RWPE1 (cell line): ENCODE results near the gene CACTIN.

Experiments used
- CTCF ChIA-PET: fragments of 350-600 bp; sonication (Branson Sonifier 250); formaldehyde crosslinking; extraction: SDS; loops from one replicate; lab custom pipeline; 2021; lab: Yijun Ruan, JAX
- POLR2A ChIA-PET: fragments of 400-600 bp; formaldehyde crosslinking; extraction: SDS; loops from one replicate; lab custom pipeline; 2020; ENCODE audit warnings: antibody characterized with exemption; ENCODE audit not compliant: low non-redundant PET; lab: Yijun Ruan, JAX
- DNase-seq: peaks from one replicate; pipeline ENCODE4 v3.0.0; 2012; ENCODE audit warnings: low spot score
- H3K27ac ChIP-seq: fragments of 450-650 bp; 2 replicates; pipeline ENCODE4 v1.5.1; 2017
- TF ChIP-seq, protein P1 (sequence below): fragments of 450-650 bp; conservative IDR thresholded peaks from 2 replicates; pipeline ENCODE4 v1.5.1; 2017; ENCODE audit warnings: low read depth, mild to moderate bottlenecking

The CACTIN gene

DNA sequence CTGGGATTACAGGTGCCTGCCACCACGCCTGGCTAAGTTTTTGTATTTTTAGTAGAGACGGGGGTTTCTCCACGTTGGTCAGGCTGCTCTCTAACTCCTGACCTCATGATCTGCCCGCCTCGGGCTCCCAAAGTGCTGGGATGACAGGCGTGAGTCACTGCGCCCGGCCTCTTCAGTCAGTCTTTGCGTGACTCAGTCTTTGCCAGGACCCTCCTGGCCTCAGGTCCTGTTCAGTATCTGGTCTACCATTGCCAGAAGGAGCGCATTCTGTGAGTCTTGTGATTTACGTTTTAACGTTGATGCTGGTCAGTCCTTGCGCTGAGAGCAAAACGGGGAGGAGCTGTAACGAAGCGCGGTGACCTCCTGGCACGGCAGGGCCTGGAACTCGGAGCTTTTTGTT, 61.5 kb downstream of the CACTIN start:
- DNase-seq, result no peak
- no peak overlapping the region for H3K27ac ChIP-seq
- POLR2A ChIA-PET, result no interaction called here
- TF ChIP-seq, protein P1, sequence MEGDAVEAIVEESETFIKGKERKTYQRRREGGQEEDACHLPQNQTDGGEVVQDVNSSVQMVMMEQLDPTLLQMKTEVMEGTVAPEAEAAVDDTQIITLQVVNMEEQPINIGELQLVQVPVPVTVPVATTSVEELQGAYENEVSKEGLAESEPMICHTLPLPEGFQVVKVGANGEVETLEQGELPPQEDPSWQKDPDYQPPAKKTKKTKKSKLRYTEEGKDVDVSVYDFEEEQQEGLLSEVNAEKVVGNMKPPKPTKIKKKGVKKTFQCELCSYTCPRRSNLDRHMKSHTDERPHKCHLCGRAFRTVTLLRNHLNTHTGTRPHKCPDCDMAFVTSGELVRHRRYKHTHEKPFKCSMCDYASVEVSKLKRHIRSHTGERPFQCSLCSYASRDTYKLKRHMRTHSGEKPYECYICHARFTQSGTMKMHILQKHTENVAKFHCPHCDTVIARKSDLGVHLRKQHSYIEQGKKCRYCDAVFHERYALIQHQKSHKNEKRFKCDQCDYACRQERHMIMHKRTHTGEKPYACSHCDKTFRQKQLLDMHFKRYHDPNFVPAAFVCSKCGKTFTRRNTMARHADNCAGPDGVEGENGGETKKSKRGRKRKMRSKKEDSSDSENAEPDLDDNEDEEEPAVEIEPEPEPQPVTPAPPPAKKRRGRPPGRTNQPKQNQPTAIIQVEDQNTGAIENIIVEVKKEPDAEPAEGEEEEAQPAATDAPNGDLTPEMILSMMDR, result no peak
- CTCF ChIA-PET, result interaction anchor here (1.3 kb wide), 1 partner anchor 20 kb away, joined by 4 read pairs; no protein-coding TSS in a partner anchor

DNA sequence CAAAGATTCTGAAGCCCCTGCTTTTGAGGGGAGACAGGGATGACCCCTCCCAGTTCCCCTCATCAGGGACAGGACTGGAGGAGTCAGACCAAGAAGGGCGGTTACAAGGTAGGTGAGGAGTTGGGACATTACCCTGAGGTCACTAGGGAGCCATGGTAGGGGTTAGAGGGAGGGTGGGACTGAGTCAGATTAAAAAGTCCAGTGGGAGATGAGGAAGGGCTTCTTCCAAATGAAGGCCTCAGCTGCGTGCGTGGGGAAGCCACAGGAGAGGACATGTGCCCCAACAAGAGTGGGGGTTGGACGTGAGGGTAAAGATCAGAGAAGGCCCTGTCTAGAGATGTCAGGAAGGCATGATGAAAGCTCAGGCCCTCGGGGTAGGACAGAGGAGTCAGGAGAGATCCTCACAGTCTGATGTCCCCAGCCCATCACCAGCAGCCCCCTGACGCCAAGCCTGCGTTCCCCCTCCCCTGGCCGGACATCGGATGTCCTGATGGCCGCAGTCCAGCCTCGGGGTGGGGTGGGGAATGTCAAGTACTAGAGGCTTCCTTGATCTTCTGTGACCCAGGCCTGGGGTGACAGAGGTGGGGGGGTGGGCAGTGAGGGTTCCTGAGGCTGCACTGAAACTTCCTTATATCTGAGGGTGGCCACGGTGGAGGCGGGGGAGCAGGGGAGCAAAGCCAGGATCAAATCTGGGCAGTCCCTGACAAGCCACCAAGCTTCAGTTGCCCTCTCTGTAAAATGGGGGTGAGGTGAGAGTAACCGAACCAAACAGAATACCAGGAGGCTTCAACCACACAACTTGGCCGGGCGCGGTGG, 62.7 kb downstream of the CACTIN start:
- no peak for DNase-seq
- POLR2A ChIA-PET, result no interaction called here
- H3K27ac ChIP-seq, result no peak overlapping the region
- CTCF ChIA-PET, result no interaction called here
- TF ChIP-seq, protein P1, result no peak
